ENCODE results near the gene CYP4F8.

The CYP4F8 gene

GRCh38 chr19:15663247-15663646, 48.2 kb downstream of the CYP4F8 start:
- no peak overlapping the region for H3K4me3 ChIP-seq (ENCODE audit: low read depth, low read length)
- no peak for DNase-seq (ENCODE audit: low read depth)
- TF ChIP-seq CTCF (conservative IDR thresholded peaks at IDR 0.05; ENCODE audit: low read depth, low read length), result no peak

GRCh38 chr19:15666186-15666585, 51.2 kb downstream of the CYP4F8 start:
- no peak for DNase-seq (ENCODE audit: low read depth)
- no peak for TF ChIP-seq CTCF (conservative IDR thresholded peaks at IDR 0.05; ENCODE audit: low read depth, low read length)
- H3K4me3 ChIP-seq (ENCODE audit: low read depth, low read length), result no peak overlapping the region

GRCh38 chr19:15666883-15667282, 51.9 kb downstream of the CYP4F8 start:
- no peak overlapping the region for H3K4me3 ChIP-seq (ENCODE audit: low read depth, low read length)
- no peak for TF ChIP-seq CTCF (conservative IDR thresholded peaks at IDR 0.05; ENCODE audit: low read depth, low read length)
- DNase-seq (ENCODE audit: low read depth), result no peak

- no peak for TF ChIP-seq CTCF (conservative IDR thresholded peaks at IDR 0.05; ENCODE audit: low read depth, low read length)
- H3K4me3 ChIP-seq (ENCODE audit: low read depth, low read length), result no peak overlapping the region
- no peak for DNase-seq (ENCODE audit: low read depth)
These were observed 54.4 kb downstream of the CYP4F8 start for GRCh38 chr19:15669440-15669839.

- DNase-seq (ENCODE audit: low read depth), result no peak
- H3K4me3 ChIP-seq (ENCODE audit: low read depth, low read length), result no peak overlapping the region
- TF ChIP-seq CTCF (conservative IDR thresholded peaks at IDR 0.05; ENCODE audit: low read depth, low read length), result no peak
These were observed 54.9 kb downstream of the CYP4F8 start for GRCh38 chr19:15669891-15670290.

GRCh38 chr19:15671237-15671821, 56.3 kb downstream of the CYP4F8 start:
- no peak for DNase-seq (ENCODE audit: low read depth)
- TF ChIP-seq CTCF (conservative IDR thresholded peaks at IDR 0.05; ENCODE audit: low read depth, low read length), result no peak
- no peak overlapping the region for H3K4me3 ChIP-seq (ENCODE audit: low read depth, low read length)

GRCh38 chr19:15671891-15672579, 57.0 kb downstream of the CYP4F8 start:
- TF ChIP-seq CTCF (conservative IDR thresholded peaks at IDR 0.05; ENCODE audit: low read depth, low read length), result no peak
- peak; percentile 1 for DNase-seq (ENCODE audit: low read depth)

More at GRCh38 chr19:15671891-15672579, 57.0 kb downstream of the CYP4F8 start:
- no peak overlapping the region for H3K4me3 ChIP-seq (ENCODE audit: low read depth, low read length)

Data from choroid plexus epithelial cell (primary cell).